SU-DHL-6 (cell line): ENCODE results near the gene EED.

Experiments used
- EZH2phosphoT487 ChIP-seq: fragments of 200-600 bp; sonication (generic), shearing (Covaris generic); conservative IDR thresholded peaks from 2 replicates; pipeline ENCODE4 v1.6.1; 2018; ENCODE audit warnings: mild to moderate bottlenecking, antibody characterized with exemption, low read length, moderate library complexity, mixed read lengths
- TF ChIP-seq, protein P1 (sequence below): fragments of 200-600 bp; sonication (generic); IDR thresholded peaks from one replicate; pipeline ENCODE4 v1.5.1; 2017; ENCODE audit warnings: antibody characterized with exemption, mild to moderate bottlenecking, low read length, moderate library complexity; ENCODE audit not compliant: insufficient read depth, poor library complexity, severe bottlenecking

DNA sequence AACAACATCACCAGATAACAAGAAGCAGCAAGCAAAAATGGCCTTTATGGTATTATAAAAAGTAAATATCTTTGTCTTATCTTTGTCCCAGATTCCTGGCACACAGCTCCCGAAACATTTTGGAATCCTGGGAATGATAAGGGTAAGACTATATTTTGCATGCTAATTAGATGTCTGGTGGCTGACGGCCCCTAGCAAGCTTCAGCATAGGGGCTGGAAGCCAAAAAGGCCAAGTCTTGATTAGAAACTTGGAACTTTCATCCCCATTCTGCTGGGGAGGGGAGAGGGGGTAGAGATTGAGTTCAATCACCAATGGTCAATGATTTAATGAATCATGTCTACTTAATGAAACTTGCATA, 38.2 kb upstream of the EED start:
- TF ChIP-seq, protein P1, sequence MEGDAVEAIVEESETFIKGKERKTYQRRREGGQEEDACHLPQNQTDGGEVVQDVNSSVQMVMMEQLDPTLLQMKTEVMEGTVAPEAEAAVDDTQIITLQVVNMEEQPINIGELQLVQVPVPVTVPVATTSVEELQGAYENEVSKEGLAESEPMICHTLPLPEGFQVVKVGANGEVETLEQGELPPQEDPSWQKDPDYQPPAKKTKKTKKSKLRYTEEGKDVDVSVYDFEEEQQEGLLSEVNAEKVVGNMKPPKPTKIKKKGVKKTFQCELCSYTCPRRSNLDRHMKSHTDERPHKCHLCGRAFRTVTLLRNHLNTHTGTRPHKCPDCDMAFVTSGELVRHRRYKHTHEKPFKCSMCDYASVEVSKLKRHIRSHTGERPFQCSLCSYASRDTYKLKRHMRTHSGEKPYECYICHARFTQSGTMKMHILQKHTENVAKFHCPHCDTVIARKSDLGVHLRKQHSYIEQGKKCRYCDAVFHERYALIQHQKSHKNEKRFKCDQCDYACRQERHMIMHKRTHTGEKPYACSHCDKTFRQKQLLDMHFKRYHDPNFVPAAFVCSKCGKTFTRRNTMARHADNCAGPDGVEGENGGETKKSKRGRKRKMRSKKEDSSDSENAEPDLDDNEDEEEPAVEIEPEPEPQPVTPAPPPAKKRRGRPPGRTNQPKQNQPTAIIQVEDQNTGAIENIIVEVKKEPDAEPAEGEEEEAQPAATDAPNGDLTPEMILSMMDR: no peak
- no peak for TF ChIP-seq EZH2phosphoT487
